Measurements from ENCODE around the gene PKP4.

GRCh38 chr2:158647436-158648231 lies 190.9 kb downstream of the PKP4 start:
- TF ChIP-seq, protein P1, sequence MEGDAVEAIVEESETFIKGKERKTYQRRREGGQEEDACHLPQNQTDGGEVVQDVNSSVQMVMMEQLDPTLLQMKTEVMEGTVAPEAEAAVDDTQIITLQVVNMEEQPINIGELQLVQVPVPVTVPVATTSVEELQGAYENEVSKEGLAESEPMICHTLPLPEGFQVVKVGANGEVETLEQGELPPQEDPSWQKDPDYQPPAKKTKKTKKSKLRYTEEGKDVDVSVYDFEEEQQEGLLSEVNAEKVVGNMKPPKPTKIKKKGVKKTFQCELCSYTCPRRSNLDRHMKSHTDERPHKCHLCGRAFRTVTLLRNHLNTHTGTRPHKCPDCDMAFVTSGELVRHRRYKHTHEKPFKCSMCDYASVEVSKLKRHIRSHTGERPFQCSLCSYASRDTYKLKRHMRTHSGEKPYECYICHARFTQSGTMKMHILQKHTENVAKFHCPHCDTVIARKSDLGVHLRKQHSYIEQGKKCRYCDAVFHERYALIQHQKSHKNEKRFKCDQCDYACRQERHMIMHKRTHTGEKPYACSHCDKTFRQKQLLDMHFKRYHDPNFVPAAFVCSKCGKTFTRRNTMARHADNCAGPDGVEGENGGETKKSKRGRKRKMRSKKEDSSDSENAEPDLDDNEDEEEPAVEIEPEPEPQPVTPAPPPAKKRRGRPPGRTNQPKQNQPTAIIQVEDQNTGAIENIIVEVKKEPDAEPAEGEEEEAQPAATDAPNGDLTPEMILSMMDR (IDR thresholded peaks at IDR 0.05) = no peak
- no peak for TF ChIP-seq EP300 (IDR thresholded peaks at IDR 0.05)
